ENCODE data around the gene ST3GAL6.
A peak's percentile ranks its signal among the peaks of the same experiment; 100 is the strongest.

The ST3GAL6 gene

DNA sequence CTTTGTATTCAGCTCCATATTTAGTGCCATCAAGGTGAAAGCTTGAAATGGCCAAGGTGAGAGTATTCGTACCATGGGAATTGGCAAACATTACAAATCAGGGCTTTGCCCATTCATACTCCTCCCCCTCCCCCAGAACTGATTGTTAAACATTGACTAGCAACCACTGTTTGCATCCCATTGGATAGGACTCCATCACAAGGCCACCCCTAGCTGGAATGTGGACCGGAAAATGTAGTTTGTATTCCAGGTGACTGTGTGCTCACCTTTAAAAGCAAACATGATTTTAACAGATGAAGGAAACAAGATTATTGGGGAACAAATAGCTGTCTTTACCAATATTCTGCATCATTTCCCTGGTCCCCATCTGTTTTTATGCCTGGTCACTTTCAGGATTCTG, 14.1 kb downstream of the ST3GAL6 start:
- no peak overlapping the region for H3K4me3 ChIP-seq (replicated peaks; ENCODE audit: low read depth, low read length)
- DNase-seq (ENCODE audit: extremely low read depth, low read depth), result no peak
- TF ChIP-seq, protein P1, sequence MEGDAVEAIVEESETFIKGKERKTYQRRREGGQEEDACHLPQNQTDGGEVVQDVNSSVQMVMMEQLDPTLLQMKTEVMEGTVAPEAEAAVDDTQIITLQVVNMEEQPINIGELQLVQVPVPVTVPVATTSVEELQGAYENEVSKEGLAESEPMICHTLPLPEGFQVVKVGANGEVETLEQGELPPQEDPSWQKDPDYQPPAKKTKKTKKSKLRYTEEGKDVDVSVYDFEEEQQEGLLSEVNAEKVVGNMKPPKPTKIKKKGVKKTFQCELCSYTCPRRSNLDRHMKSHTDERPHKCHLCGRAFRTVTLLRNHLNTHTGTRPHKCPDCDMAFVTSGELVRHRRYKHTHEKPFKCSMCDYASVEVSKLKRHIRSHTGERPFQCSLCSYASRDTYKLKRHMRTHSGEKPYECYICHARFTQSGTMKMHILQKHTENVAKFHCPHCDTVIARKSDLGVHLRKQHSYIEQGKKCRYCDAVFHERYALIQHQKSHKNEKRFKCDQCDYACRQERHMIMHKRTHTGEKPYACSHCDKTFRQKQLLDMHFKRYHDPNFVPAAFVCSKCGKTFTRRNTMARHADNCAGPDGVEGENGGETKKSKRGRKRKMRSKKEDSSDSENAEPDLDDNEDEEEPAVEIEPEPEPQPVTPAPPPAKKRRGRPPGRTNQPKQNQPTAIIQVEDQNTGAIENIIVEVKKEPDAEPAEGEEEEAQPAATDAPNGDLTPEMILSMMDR (IDR thresholded peaks at IDR 0.05; ENCODE audit: low read depth, low read length, missing control alignments), result no peak

DNA sequence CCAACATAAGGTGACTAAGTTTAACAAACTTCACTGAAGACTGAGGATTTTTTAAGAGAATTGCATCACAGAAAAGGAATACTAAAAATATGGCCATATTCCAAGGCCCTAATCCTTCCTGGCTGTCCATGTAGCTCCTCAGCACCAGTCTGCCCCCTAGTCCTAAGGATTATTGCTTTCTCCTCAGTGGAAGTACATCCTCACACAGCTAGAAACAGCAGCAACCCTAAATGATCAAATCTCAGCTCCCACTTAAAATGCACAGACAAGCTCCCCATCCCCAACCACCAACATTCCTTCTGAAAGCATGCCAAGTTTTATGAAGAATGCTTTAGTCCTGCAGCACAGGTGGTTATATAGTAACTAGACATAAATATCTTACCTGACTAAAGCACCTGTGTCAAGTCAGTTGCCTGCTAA, 14.7 kb downstream of the ST3GAL6 start:
- peak; percentile 7 for DNase-seq (ENCODE audit: extremely low read depth, low read depth)
- H3K4me3 ChIP-seq (replicated peaks; ENCODE audit: low read depth, low read length), result no peak overlapping the region
- TF ChIP-seq, protein P1 (IDR thresholded peaks at IDR 0.05; ENCODE audit: low read depth, low read length, missing control alignments), result no peak

DNA sequence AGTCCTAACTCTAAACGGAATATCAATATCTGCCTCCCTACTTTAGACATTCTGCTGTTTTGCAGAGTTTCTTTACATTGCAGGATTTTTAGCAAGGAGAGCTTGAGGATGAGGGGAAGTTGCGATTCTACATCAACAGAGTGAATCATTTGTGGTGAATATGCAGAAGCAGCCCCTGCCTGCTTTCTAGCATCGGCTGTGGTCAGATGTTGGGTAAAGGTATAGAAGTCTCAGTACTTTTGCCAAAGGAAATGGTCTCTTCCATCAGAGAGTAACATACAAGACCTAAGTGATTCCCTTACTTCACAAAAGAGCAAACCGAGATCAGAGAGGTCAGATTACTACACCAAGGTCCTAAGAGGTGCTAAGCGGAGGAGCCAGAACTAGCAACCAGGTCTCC, 15.2 kb downstream of the ST3GAL6 start:
- no peak overlapping the region for H3K4me3 ChIP-seq (replicated peaks; ENCODE audit: low read depth, low read length)
- TF ChIP-seq, protein P1 (IDR thresholded peaks at IDR 0.05; ENCODE audit: low read depth, low read length, missing control alignments), result no peak
- DNase-seq (ENCODE audit: extremely low read depth, low read depth), result no peak

DNA sequence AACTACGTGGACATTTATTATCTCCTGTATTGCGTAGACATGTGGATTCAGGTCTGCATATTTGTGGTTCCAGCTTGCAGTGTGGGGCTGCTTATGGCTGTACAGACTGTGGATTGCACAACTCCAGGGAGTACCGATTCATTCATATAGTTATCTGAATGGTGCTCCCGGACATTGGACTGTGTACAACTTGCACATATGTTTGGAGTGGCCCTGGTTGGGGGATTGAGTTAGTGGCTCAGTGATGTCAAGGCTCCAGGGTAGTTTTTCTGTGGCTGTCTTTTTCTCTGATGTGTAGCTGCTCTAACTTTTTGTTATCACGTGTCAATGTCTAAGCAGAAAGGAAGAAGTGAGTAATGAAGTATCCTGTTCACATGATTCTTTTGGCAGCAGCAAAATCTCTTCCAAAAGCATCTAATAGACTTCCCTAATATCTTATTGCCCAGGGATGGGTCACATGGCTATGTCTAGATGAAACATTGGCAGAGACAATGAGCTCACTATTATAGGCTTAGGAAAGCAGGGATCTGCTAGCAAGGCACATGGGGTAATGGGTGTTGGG, 15.8 kb downstream of the ST3GAL6 start:
- no peak overlapping the region for H3K4me3 ChIP-seq (replicated peaks; ENCODE audit: low read depth, low read length)
- DNase-seq (ENCODE audit: extremely low read depth, low read depth), result peak; percentile 26

DNA sequence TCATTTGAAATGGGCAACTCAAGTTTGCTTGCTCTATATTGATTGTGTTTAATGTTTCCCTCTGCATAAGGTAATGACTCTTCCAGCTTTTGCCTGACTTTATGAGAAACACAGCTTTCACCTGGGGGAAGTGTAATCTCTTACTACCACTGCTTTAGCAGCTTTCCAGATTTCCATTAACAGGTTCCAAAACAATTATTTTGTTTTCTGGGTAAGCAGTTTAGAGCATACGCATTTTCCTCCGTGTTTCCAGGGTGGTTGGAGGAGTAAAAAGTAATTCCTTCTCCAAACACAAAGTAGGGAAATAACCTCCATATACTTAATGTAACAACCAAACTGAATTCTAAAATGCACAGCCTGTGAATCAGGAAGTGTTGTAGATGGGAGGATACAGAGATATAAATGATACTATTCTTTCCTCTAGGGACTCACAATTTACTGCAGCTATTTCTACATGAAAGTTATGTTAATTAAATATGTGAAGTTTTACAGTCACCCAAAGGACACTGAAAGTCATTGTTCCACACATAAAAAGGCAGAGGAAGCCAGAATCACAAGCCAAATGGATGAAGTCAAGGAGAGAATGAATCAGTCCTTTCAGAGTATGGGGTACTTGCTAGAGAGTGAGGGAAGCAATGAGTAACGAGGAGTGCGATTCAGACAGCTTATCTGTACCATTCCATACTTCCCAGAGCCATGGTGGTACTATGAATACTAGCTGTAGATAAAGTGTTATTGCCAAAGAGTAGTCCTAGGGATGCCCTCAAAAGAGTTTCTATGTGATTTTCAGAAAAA, 16.6 kb downstream of the ST3GAL6 start:
- TF ChIP-seq, protein P1 (IDR thresholded peaks at IDR 0.05; ENCODE audit: low read depth, low read length, missing control alignments), result no peak
- H3K4me3 ChIP-seq (replicated peaks; ENCODE audit: low read depth, low read length), result no peak overlapping the region
- no peak for DNase-seq (ENCODE audit: extremely low read depth, low read depth)

More for the DNA sequence above, 15.8 kb downstream of the ST3GAL6 start:
- TF ChIP-seq, protein P1 (IDR thresholded peaks at IDR 0.05; ENCODE audit: low read depth, low read length, missing control alignments), result no peak

DNA sequence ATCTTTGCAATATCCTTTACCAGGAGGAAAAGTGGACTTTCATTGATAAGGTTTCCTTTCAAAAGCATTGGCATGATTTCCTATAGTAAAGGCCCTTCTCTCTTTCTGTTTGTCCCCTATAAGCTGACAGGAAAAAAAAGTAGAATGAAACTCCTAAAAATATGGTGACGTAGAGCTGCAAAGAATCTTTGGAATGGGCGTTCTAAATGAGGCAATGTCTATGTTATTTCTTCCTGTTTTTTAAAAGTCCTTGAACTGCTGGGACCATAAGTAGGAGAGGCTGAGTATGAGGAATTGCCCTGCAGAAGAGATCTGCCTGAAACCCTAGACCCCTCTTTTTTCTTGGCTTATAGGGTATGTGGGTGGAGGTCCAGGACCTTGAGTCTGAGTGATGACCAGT, 17.2 kb downstream of the ST3GAL6 start:
- TF ChIP-seq, protein P1 (IDR thresholded peaks at IDR 0.05; ENCODE audit: low read depth, low read length, missing control alignments), result no peak
- H3K4me3 ChIP-seq (replicated peaks; ENCODE audit: low read depth, low read length), result no peak overlapping the region
- DNase-seq (ENCODE audit: extremely low read depth, low read depth), result no peak
